Hepatocyte (in vitro differentiated cells): ENCODE data around the gene KCNMA1.

Source experiments
- CTCF ChIP-seq: fragments of 200-600 bp; sonication (generic); IDR thresholded peaks from 2 replicates; pipeline ENCODE4 v1.5.1; 2016; ENCODE audit warnings: antibody characterized with exemption, mild to moderate bottlenecking; ENCODE audit not compliant: poor library complexity
- EZH2 ChIP-seq: fragments of 200-600 bp; sonication (generic); IDR thresholded peaks from 2 replicates; pipeline ENCODE4 v1.6.1; 2016; ENCODE audit warnings: antibody characterized with exemption, mild to moderate bottlenecking, borderline replicate concordance
- EZH2phosphoT487 ChIP-seq: fragments of 200-600 bp; sonication (generic); IDR thresholded peaks from one replicate; pipeline ENCODE4 v1.6.1; 2018; ENCODE audit warnings: antibody characterized with exemption, mild to moderate bottlenecking, low read depth, moderate library complexity; ENCODE audit not compliant: unreplicated experiment, severe bottlenecking

DNA sequence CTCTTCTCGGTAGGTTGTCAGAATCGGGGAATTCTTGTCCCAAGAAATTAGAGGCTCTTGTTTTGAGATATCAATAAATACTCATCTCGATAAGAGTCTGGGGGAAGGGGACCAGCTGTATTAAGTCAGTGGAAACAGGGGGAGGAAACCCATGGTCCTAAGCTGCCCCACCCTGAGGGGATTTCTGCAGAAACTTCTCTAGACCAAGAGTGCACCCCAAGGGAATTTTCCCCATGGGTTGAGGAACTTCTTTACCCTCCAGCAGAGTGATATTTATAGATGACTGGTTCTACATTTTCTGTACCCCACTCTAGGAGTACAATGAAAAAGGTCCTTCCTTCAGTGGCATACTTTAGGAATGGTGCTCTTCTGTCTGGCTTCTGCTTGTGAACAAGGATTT lies 627.2 kb downstream of the KCNMA1 start:
- TF ChIP-seq CTCF (no peak), EZH2phosphoT487 (no peak), EZH2 (no peak)
